HEK293T (cell line): ENCODE data around the gene CCDC127.

Experiments used
- ARNT ChIP-seq: fragments of 450-650 bp; IDR thresholded peaks from 2 replicates; pipeline ENCODE4 v1.6.1; 2017; ENCODE audit warnings: mild to moderate bottlenecking
- BHLHE40 ChIP-seq: fragments of 450-650 bp; IDR thresholded peaks from 2 replicates; pipeline ENCODE4 v1.6.1; 2016; ENCODE audit warnings: mild to moderate bottlenecking, moderate library complexity, borderline replicate concordance
- ELF4 ChIP-seq: fragments of 450-650 bp; IDR thresholded peaks from 2 replicates; pipeline ENCODE4 v1.6.1; 2017; ENCODE audit warnings: antibody characterized with exemption
- FOXA1 ChIP-seq: fragments of 450-650 bp; IDR thresholded peaks from 2 replicates; pipeline ENCODE4 v1.6.1; 2016; ENCODE audit warnings: mild to moderate bottlenecking
- FOXM1 ChIP-seq: fragments of 450-650 bp; IDR thresholded peaks from 2 replicates; pipeline ENCODE4 v1.6.1; 2017; ENCODE audit warnings: mild to moderate bottlenecking, borderline replicate concordance
- HDGF ChIP-seq: fragments of 450-650 bp; IDR thresholded peaks from 2 replicates; pipeline ENCODE4 v1.6.1; 2017; ENCODE audit warnings: antibody characterized with exemption, borderline replicate concordance
- LEF1 ChIP-seq: fragments of 450-650 bp; IDR thresholded peaks from 2 replicates; pipeline ENCODE4 v1.6.1; 2017; ENCODE audit warnings: mild to moderate bottlenecking, borderline replicate concordance
- SP1 ChIP-seq: fragments of 450-650 bp; IDR thresholded peaks from 2 replicates; pipeline ENCODE4 v1.6.1; 2017
- SUZ12 ChIP-seq: fragments of 450-650 bp; IDR thresholded peaks from 2 replicates; pipeline ENCODE4 v1.6.1; 2016; ENCODE audit warnings: mild to moderate bottlenecking
- TARDBP ChIP-seq: fragments of 450-650 bp; IDR thresholded peaks from 2 replicates; pipeline ENCODE4 v1.6.1; 2016
- ZNF384 ChIP-seq: fragments of 450-650 bp; IDR thresholded peaks from 2 replicates; pipeline ENCODE4 v1.6.1; 2016

GRCh38 chr5:167982-168660 is 49.8 kb downstream of the CCDC127 start:
- no peak for TF ChIP-seq TARDBP
- no peak for TF ChIP-seq FOXM1
- no peak for TF ChIP-seq SUZ12
- TF ChIP-seq FOXA1, result no peak
- no peak for TF ChIP-seq ZNF384
- TF ChIP-seq ARNT, result no peak
- no peak for TF ChIP-seq LEF1
- no peak for TF ChIP-seq HDGF
- TF ChIP-seq SP1, result no peak
- no peak for TF ChIP-seq BHLHE40
- TF ChIP-seq ELF4, result no peak
